ENCODE measurements around the gene ISM1.

- TF ChIP-seq MTA3 (CRISPR knock-in tag; IDR thresholded peaks at IDR 0.05) (no peak), ATF6 (CRISPR knock-in tag; conservative IDR thresholded peaks at IDR 0.05) (no peak), CBX5 (CRISPR knock-in tag; IDR thresholded peaks at IDR 0.05; ENCODE audit: borderline replicate concordance) (no peak), ZNF660 (CRISPR knock-in tag; IDR thresholded peaks at IDR 0.05; ENCODE audit: borderline replicate concordance, low read depth) (no peak), ZNF747 (CRISPR knock-in tag; IDR thresholded peaks at IDR 0.05; ENCODE audit: borderline replicate concordance) (no peak), RAD21 (CRISPR knock-in tag; IDR thresholded peaks at IDR 0.05) (no peak), ZNF839 (CRISPR knock-in tag; IDR thresholded peaks at IDR 0.05; ENCODE audit: borderline replicate concordance) (no peak), CTCF (CRISPR knock-in tag; IDR thresholded peaks at IDR 0.05) (no peak), HES4 (CRISPR knock-in tag; IDR thresholded peaks at IDR 0.05; ENCODE audit: borderline replicate concordance) (no peak), MAZ (IDR thresholded peaks at IDR 0.05; ENCODE audit: borderline replicate concordance, low read depth, low read length) (no peak), MAZ (CRISPR knock-in tag; IDR thresholded peaks at IDR 0.05; ENCODE audit: low read depth) (no peak), USF2 (IDR thresholded peaks at IDR 0.05; ENCODE audit: low read depth, low read length) (no peak), USF2 (CRISPR knock-in tag; IDR thresholded peaks at IDR 0.05; ENCODE audit: borderline replicate concordance) (no peak), BORCS8-MEF2B (CRISPR knock-in tag; IDR thresholded peaks at IDR 0.05) (no peak), POLR2A (IDR thresholded peaks at IDR 0.05; ENCODE audit: insufficient read depth in 1 of 2, low read depth in 2 of 2, low read length in 2 of 2) (no peak), FOXO4 (CRISPR knock-in tag; conservative IDR thresholded peaks at IDR 0.05) (no peak)
Measured at GRCh38 chr20:13337090-13337784, 116.2 kb downstream of the ISM1 start.

All from HepG2 (cell line).